IMR-90 (cell line): ENCODE results near the gene CD274.

Experiments
- CEBPB ChIP-seq: IDR thresholded peaks from 2 replicates; pipeline ENCODE4 v1.6.1; 2012; ENCODE audit warnings: low read depth, low read length, improper control_type of control experiment
- CTCF ChIP-seq: conservative IDR thresholded peaks from 2 replicates; pipeline ENCODE4 v1.5.1; 2012; ENCODE audit warnings: mild to moderate bottlenecking, low read depth, low read length, improper control_type of control experiment
- MAFK ChIP-seq: IDR thresholded peaks from 2 replicates; pipeline ENCODE4 v1.6.1; 2012; ENCODE audit warnings: low read depth, low read length, improper control_type of control experiment
- MAZ ChIP-seq: IDR thresholded peaks from 2 replicates; pipeline ENCODE4 v1.6.1; 2012; ENCODE audit warnings: low read depth, mild to moderate bottlenecking, low read length, improper control_type of control experiment, moderate library complexity, borderline replicate concordance
- POLR2A ChIP-seq: IDR thresholded peaks from 2 replicates; pipeline ENCODE4 v1.6.1; 2012; ENCODE audit warnings: mild to moderate bottlenecking, low read depth, low read length
- RAD21 ChIP-seq: IDR thresholded peaks from 2 replicates; pipeline ENCODE4 v1.6.1; 2012; ENCODE audit warnings: low read length, improper control_type of control experiment
- RCOR1 ChIP-seq: IDR thresholded peaks from 2 replicates; pipeline ENCODE4 v1.6.1; 2012; ENCODE audit warnings: mild to moderate bottlenecking, low read length, improper control_type of control experiment; ENCODE audit not compliant: insufficient replicate concordance

GRCh38 chr9:5446451-5447236 lies 3.7 kb upstream of the CD274 start:
- TF ChIP-seq CTCF: no peak
- TF ChIP-seq POLR2A: no peak
- TF ChIP-seq RAD21: no peak
- TF ChIP-seq MAZ: no peak
- no peak for TF ChIP-seq MAFK
- TF ChIP-seq RCOR1: no peak
- no peak for TF ChIP-seq CEBPB
